Activated B cell treated with CpG ODN at 0.5 μM for 24 hours (primary cell): Measurements from ENCODE around the gene XYLT1. TPM values are rescaled to one million over a fixed set of nuclear protein-coding genes. Genes with fewer than 3 reads are reported as not detected.

Experiments used
- ATAC-seq: fragments of 200-7000 bp; cut with Tn5 transposase; one replicate; pipeline ENCODE4 v1.10.0; 2021; ENCODE audit warnings: low read depth, mild to moderate bottlenecking, moderate library complexity
- CTCF ChIA-PET: fragments of 350-600 bp; sonication (Branson Sonifier 250); formaldehyde crosslinking; loops from one replicate; lab custom pipeline; 2021; ENCODE audit warnings: antibody characterized with exemption; lab: Charles Lee
- POLR2A ChIA-PET: fragments of 350-600 bp; sonication (Branson Sonifier 250); formaldehyde crosslinking; loops from one replicate; lab custom pipeline; 2021; ENCODE audit warnings: antibody characterized with exemption; lab: Charles Lee
- DNase-seq: peaks from one replicate; pipeline ENCODE4 v3.0.0; 2022
- H3K27ac Mint-ChIP-seq: one replicate; pipeline ENCODE4 v1.8.0; 2020; ENCODE audit warnings: mixed read lengths
- H3K27me3 Mint-ChIP-seq: one replicate; pipeline ENCODE4 v1.8.0; 2021; ENCODE audit warnings: mixed read lengths
- H3K36me3 Mint-ChIP-seq: one replicate; pipeline ENCODE4 v1.8.0; 2021; ENCODE audit warnings: low read depth, mixed read lengths
- H3K4me1 Mint-ChIP-seq: one replicate; pipeline ENCODE4 v1.8.0; 2021; ENCODE audit warnings: mixed read lengths
- H3K4me3 Mint-ChIP-seq: one replicate; pipeline ENCODE4 v1.8.0; 2020; ENCODE audit warnings: mild to moderate bottlenecking, mixed read lengths
- H3K9me3 Mint-ChIP-seq: one replicate; pipeline ENCODE4 v1.8.0; 2020; ENCODE audit warnings: mixed read lengths
- CTCF ChIP-seq: fragments of 200-600 bp; IDR thresholded peaks from one replicate; pipeline ENCODE4 v1.8.0; 2022; ENCODE audit warnings: antibody characterized with exemption, mild to moderate bottlenecking
- intact Hi-C: fragments of 100-400 bp; cut with micrococcal nuclease; formaldehyde crosslinking; loops from one replicate; pipeline ENCODE4 v1.15.1; 2024
- total RNA-seq: library from RNA; stranded (reverse); gene quantifications from 2 replicates; pipeline ENCODE4 v1.2.3, GENCODE V29; 2022

The XYLT1 gene
- total RNA-seq, 1 donor from 2014 or later = 17.0 TPM

- Mint-ChIP-seq H3K27ac (peak overlapping the region; percentile 98), H3K9me3 (no peaks in the 10 kb centered on the region), H3K4me3 (peak overlapping the region; percentile 88), H3K4me1 (peaks cover 59% of the 10 kb centered on the region), H3K36me3 (no peaks in the 10 kb centered on the region), H3K27me3 (no peaks in the 10 kb centered on the region)
- ATAC-seq (peak; percentile 82), DNase-seq (peak; percentile 67)
- POLR2A ChIA-PET = interaction anchor here (0.6 to 2.7 kb wide), 12 partner anchors 18 to 1428 kb away, joined by 3 to 15 read pairs (median 6); partner anchors contain the start of gene MARF1
- TF ChIP-seq CTCF = no peak
- intact Hi-C loops = loop anchor here (1.0 to 5.0 kb wide), 7 partner anchors 44 to 401 kb away; partner anchors contain the start of gene XYLT1
- CTCF ChIA-PET = interaction anchor here (0.6 to 1.3 kb wide), 3 partner anchors 77 to 231 kb away, joined by 3 read pairs; no protein-coding TSS in a partner anchor
These were observed 399.7 kb downstream of the XYLT1 start for GRCh38 chr16:17070882-17071592.

GRCh38 chr16:17069681-17070080 lies 401.1 kb downstream of the XYLT1 start:
- Mint-ChIP-seq H3K27me3 (peaks cover 1% of the 10 kb centered on the region), H3K4me1 (peaks cover 59% of the 10 kb centered on the region), H3K4me3 (peak overlapping the region; percentile 88), H3K9me3 (no peaks in the 10 kb centered on the region), H3K36me3 (no peaks in the 10 kb centered on the region), H3K27ac (peak overlapping the region; percentile 98)
- no peak for DNase-seq
- no peak for ATAC-seq
- ChIA-PET POLR2A (interaction anchor here (0.6 to 2.7 kb wide), 4 partner anchors 43 to 81 kb away, joined by 3 to 26 read pairs (median 10); no protein-coding TSS in a partner anchor), CTCF (no interaction called here)
- TF ChIP-seq CTCF = no peak
- intact Hi-C loops = loop anchor here (2.0 to 5.0 kb wide), 4 partner anchors 209 to 403 kb away; partner anchors contain the start of gene XYLT1

- Mint-ChIP-seq H3K27ac (peak overlapping the region; percentile 98), H3K4me3 (peak overlapping the region; percentile 42), H3K36me3 (peaks cover 3% of the 10 kb centered on the region), H3K4me1 (peaks cover 59% of the 10 kb centered on the region), H3K27me3 (peaks cover 1% of the 10 kb centered on the region), H3K9me3 (no peaks in the 10 kb centered on the region)
- POLR2A ChIA-PET = interaction anchor here (0.5 to 2.4 kb wide), 6 partner anchors 30 to 329 kb away, joined by 3 to 26 read pairs (median 5); no protein-coding TSS in a partner anchor
- CTCF ChIA-PET = no interaction called here
- DNase-seq (no peak), ATAC-seq (peak; percentile 47)
- TF ChIP-seq CTCF = no peak
- intact Hi-C loops = no loop called here
These were observed 402.2 kb downstream of the XYLT1 start for GRCh38 chr16:17068524-17068923.

GRCh38 chr16:17067882-17068281 lies 402.9 kb downstream of the XYLT1 start:
- POLR2A ChIA-PET = interaction anchor here (0.5 to 2.4 kb wide), 5 partner anchors 30 to 330 kb away, joined by 3 to 26 read pairs (median 5); no protein-coding TSS in a partner anchor
- Mint-ChIP-seq H3K4me3 (no peak overlapping the region), H3K27ac (peak overlapping the region; percentile 98), H3K4me1 (peaks cover 59% of the 10 kb centered on the region), H3K27me3 (peaks cover 1% of the 10 kb centered on the region), H3K36me3 (peaks cover 9% of the 10 kb centered on the region), H3K9me3 (no peaks in the 10 kb centered on the region)
- DNase-seq (no peak), ATAC-seq (no peak)
- no peak for TF ChIP-seq CTCF
- intact Hi-C loops = no loop called here
- CTCF ChIA-PET = no interaction called here
